ENCODE data around the gene B4GALT6. TPM values are rescaled to one million over a fixed set of nuclear protein-coding genes. Genes with fewer than 3 reads are reported as not detected.

Gene B4GALT6
- total and polyA plus RNA-seq, 2 of the 13 experiments (the other 11 are each of a cell fraction or from before 2014, with no cell fraction given) = 1.9 to 3.3 TPM

GRCh38 chr18:31667185-31667584 lies 17.2 kb downstream of the B4GALT6 start:
- Histone ChIP-seq H3K4me3 (replicated peaks in 1 of 3; ENCODE audit: insufficient read depth in 1 of 3, low read depth in 2 of 3, low read length in 3 of 3) (no peak overlapping the region), H3K27ac (ENCODE audit: extremely low read length, insufficient read depth, low read length) (no peak overlapping the region), H3K36me3 (replicated peaks in 1 of 2; ENCODE audit: control insufficient read depth in 1 of 2, insufficient read depth in 2 of 2, low read length in 2 of 2) (no peaks in the 10 kb centered on the region), H3K79me2 (ENCODE audit: insufficient read depth, low read length) (no peaks in the 10 kb centered on the region), H3K27me3 (ENCODE audit: control insufficient read depth in 1 of 2, insufficient read depth in 2 of 2, low read length in 2 of 2) (no peaks in the 10 kb centered on the region), H3K4me2 (ENCODE audit: low read depth, low read length) (no peak overlapping the region), H3K4me1 (ENCODE audit: insufficient read depth, low read length) (no peaks in the 10 kb centered on the region), H3K9me3 (ENCODE audit: low read length) (no peaks in the 10 kb centered on the region), H3K9ac (ENCODE audit: insufficient read depth, low read depth, low read length) (no peak overlapping the region), H2AFZ (ENCODE audit: low read length) (no peak overlapping the region), H4K20me1 (ENCODE audit: insufficient read depth, low read length) (no peaks in the 10 kb centered on the region)
- no peak for FAIRE-seq
- ATAC-seq = no peak
- TF ChIP-seq ZSCAN22 (CRISPR knock-in tag; IDR thresholded peaks at IDR 0.05) = no peak
- TF ChIP-seq SETDB1 (CRISPR knock-in tag; IDR thresholded peaks at IDR 0.05; ENCODE audit: borderline replicate concordance) = no peak
- TF ChIP-seq TFDP1 (CRISPR knock-in tag; IDR thresholded peaks at IDR 0.05; ENCODE audit: borderline replicate concordance) = no peak
- TF ChIP-seq ZC3H13 (CRISPR knock-in tag; IDR thresholded peaks at IDR 0.05) = no peak
- no peak for TF ChIP-seq ZNF746 (CRISPR knock-in tag; IDR thresholded peaks at IDR 0.05)
- no peak for TF ChIP-seq ZNF160 (CRISPR knock-in tag; IDR thresholded peaks at IDR 0.05)
- no peak for TF ChIP-seq MTF2 (CRISPR knock-in tag; IDR thresholded peaks at IDR 0.05; ENCODE audit: borderline replicate concordance)
- TF ChIP-seq JDP2 (CRISPR knock-in tag; IDR thresholded peaks at IDR 0.05; ENCODE audit: borderline replicate concordance) = no peak
- no peak for TF ChIP-seq CHD2 (IDR thresholded peaks at IDR 0.05; ENCODE audit: low read depth, low read length)
- no peak for TF ChIP-seq KAT2B (IDR thresholded peaks at IDR 0.05; ENCODE audit: borderline replicate concordance, low read depth, low read length)
- TF ChIP-seq CSRNP2 (CRISPR knock-in tag; conservative IDR thresholded peaks at IDR 0.05; ENCODE audit: low read depth) = no peak
- no peak for TF ChIP-seq ZNF784 (CRISPR knock-in tag; IDR thresholded peaks at IDR 0.05; ENCODE audit: borderline replicate concordance)
- no peak for TF ChIP-seq ZNF432 (CRISPR knock-in tag; IDR thresholded peaks at IDR 0.05; ENCODE audit: borderline replicate concordance)
- TF ChIP-seq GATA4 (IDR thresholded peaks at IDR 0.05; ENCODE audit: borderline replicate concordance, low read depth) = no peak
- no peak for TF ChIP-seq BRF2 (CRISPR knock-in tag; IDR thresholded peaks at IDR 0.05)
- TF ChIP-seq ZNF672 (CRISPR knock-in tag; IDR thresholded peaks at IDR 0.05) = no peak
- no peak for TF ChIP-seq GTF3A (CRISPR knock-in tag; conservative IDR thresholded peaks at IDR 0.05)
- no TSS peak for BruUV-seq (replicated peaks)
- intact Hi-C loops (cut with micrococcal nuclease; ENCODE audit: unreplicated experiment) = no loop called here
- 45% methylated on average over 1 of the region's 1 CpG for WGBS (ENCODE audit: low lambda C conversion rate)
- CTCF ChIA-PET (ENCODE audit: low intra/inter-chr PET ratio, low total read pairs) = no interaction called here
- in situ Hi-C loops (cut with HindIII; ENCODE audit: extremely low pct_ligation_motif_present, low pct_unique_long_range_greater_than_20kb) = no loop called here
- POLR2A ChIA-PET = no interaction called here
- no peak for DNase-seq (ENCODE audit: low spot score)

Data from HepG2 (cell line).